ENCODE data around the gene HSF5.
"Not testable (repeated sequence)": the region's sequence is repeated elsewhere in the genome, so short reads cannot be mapped to it uniquely, and the experiment has no call there.

HSF5 gene

GRCh38 chr17:58515286-58515685 is 27.1 kb upstream of the HSF5 start:
- no peak for DNase-seq

DNA sequence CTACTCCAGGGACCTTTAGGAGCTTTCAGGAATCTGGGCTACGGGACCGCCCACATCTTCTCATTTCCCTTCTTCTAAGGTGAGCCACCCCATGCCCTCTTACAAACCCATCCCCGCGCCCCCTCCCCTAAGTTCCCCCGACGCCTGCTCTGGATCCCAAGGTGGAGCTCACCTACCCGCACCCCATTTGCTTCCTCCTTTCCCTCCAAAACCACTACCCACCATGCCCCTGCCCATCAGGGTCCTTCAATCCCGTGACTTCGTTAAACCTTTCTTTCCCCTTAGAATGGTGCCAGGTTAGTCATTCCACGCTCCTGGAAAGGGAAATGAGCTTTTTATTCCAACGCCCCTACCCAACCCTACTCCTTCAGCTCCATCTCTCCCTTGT is 26.6 kb upstream of the HSF5 start:
- DNase-seq, result no peak

- DNase-seq, result peak; percentile 68
These were observed 26.0 kb upstream of the HSF5 start, which contains the start of gene MTMR4 for GRCh38 chr17:58513965-58514769. TSS of gene MTMR4 (minus strand) at chr17:58514638. CDS start at chr17:58514407, 231 bp downstream.

DNA sequence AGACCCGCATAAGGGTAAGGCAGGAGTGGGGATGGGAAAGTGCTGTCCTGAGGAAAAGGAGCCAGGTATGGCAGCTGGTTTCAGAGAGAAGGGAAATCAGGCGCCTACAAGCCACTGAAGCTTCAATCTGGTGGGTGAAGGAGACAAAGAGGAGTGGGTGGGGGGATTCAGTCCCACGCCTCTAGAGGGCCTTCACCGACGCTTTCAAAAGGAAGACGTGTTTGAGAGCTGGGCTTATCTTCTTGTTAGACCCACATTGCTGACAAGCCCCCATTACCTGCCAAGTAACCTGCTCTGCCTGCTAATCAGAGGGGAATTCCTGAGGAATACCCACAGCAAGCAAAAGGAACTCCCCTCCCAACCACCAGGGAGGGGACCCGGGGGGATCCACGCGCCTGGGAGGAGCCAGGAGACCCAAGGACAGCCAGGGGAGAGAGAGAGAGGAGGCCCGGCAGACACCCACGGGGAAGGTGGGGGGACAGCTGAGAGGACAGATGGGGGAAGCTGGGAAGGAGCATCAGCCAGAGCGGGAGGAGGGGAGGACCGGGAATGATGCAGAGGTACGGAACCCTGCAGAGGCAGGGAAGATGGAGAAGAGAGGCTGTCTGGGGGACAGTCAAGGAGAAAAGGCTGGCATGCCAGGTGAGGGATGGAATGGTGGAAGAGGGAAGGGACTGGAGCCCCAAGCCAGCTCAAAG is 25.2 kb upstream of the HSF5 start:
- no peak for DNase-seq

- DNase-seq, result no peak
These were observed 21.9 kb upstream of the HSF5 start for GRCh38 chr17:58510075-58510474.

GRCh38 chr17:58508341-58509067 is 20.3 kb upstream of the HSF5 start:
- no peak for DNase-seq

DNA sequence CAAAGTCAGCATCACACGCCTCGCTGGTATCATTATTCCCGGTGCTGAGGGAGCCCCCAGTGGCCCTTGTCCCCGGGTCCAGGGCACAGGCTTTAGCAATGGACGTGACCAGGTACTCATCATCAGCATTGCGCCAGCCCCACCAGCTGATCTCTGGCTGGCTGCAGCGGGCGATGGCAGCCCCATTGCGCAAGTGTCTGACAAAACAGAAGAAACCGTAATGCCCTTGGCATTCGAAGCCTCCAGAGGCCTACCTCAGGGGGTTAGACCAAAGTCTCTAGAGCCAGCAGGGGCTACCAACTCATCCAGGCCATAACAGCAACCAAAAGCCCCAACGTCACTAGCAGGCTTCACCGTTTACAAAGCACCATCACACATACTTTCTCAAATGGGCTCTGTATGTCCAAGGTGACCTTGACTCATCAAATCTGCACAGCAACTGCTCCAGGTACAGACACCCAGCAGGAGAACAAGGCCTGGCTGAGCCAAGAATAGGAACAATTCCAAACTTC is 19.0 kb upstream of the HSF5 start:
- DNase-seq, result no peak

DNA sequence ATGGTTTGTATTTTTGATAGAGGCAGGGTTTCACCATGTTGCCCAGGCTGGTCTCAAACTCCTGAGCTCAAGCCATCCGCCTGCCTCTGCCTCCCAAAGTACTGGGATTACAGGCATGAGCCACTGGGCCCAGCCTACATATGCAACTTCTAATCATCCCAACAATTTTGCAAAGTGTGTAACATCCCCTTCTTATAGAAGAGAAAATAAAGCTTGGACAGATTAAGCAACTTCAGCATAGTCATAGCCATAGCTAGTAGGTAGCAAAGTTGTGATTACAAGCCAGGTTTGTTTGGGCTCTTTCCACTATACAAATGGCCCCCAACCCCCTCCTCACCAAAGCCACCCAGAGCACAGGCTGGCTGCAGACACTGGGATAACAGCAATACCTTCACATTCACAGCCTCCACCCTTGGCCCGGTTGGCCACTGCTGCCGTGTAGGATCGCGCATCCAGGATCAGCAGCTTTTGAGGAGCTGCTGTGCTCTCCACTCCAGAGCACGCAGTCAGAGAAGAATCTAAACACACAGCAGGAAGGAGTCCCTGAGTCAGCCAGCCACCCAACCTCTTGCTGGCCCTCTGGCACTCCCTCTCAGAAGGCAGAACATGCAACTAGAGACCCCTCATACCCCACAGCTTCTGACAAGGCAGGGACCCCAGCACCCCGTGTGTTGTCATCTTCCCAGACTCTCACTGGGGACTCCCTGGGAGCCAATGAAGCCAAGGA is 18.3 kb upstream of the HSF5 start:
- DNase-seq, result no peak

GRCh38 chr17:58504826-58505351 is 16.7 kb upstream of the HSF5 start:
- DNase-seq, result peak; percentile 48

- DNase-seq, result no peak
These were observed 15.7 kb upstream of the HSF5 start for GRCh38 chr17:58503866-58504265.

DNA sequence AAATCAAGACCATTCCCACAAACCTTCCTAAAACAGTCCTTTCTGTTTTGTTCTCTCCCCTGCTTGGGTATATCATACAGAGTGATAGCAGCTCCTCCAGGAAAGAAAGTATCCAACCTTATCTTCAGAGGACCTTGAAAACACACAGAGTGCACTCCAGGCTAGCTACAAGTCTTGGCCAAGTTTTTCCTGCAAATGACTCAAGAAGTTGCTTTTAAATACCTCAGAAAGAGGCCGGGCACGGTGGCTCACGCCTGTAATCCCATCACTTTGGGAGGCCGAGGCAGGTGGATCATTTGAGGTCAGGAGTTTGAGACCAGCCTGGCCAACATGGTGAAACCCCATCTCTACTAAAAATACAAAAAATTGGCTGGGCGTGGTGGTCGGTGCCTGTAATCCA is 14.9 kb upstream of the HSF5 start:
- not testable (repeated sequence) for DNase-seq

DNA sequence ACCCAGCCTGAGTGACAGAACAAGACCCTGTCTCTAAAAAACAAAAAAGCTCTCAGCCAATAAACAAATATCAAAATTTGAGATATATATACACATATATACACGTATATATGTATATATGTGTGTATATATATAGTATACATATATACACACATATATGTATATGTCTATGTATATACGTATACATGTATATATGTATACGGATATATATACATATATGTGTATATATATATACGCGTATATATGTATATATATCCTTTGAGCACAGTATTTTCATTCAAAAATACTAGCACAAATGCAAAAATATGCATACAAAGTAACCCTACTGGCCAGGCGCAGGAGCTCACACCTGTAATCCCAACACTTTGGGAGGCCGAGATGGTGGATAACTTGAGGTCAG is 13.2 kb upstream of the HSF5 start:
- DNase-seq, result no peak

- DNase-seq, result no peak
These were observed 10.1 kb upstream of the HSF5 start for GRCh38 chr17:58498177-58498828.

- no peak for DNase-seq
These were observed 5.3 kb upstream of the HSF5 start for GRCh38 chr17:58493506-58493905.

DNA sequence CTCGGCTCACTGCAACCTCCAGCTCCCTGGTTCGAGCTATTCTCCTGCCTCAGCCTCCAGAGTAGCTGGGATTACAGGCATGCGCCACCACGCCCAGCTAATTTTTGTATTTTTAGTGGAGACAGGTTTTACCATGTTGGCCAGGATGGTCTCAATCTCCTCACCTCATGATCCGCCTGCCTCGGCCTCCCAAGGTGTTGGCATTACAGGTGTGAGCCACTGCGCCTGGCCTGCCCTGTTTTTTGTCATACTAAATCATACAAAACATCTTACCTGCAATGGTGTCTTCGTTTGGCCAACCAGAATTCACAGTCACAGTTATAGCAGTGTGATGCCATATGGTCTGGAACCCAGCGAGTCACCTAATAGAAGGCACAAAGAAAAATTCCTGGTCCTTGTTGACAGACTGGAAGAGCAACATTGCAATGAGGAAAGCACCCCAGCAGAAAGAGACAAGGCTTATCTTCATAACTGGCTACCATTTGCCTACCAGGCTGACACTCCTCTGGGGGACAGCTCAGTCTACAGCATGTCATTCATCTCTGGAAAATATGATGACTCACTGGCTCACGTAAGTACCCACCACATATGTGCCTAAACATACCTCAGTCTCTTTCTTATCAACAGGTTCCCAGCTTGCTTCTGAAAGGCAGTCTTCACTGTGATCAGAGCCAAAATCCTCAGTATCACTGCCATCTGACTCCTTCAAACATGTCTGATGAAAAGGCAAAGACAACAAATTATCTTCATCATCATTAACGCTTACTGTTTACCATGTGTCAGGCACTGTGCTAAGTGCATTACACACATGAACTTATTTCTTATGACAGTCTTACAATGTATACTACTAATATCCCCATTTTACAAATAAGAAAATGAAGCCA is 4.3 kb upstream of the HSF5 start:
- no peak for DNase-seq

DNA sequence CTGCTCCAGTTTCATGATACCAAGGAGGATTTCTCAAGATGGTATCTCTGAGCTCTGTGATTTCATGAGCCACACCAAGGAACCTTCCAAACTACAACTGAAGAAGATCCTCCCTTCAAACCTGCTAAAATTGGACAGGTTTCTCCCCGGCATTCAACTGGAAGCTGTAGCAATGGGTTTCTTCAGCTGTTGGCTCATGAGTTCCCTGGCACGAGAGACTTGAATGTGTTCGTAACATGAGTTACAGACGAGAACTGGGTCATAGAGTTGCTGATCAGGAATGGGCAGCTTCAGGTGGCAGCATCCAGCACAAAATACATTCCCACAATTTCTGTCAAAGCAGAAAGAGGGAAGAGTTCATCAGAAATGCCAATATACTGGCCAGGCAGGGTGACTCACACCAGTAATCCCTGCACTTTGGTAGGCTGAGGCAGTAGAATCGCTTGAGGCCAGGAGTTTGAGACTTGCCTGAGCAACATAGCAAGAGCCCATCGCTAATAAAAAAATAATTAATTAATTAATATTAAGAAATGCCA is 3.4 kb upstream of the HSF5 start:
- DNase-seq, result no peak

GRCh38 chr17:58488428-58488890 is 251 bp upstream of the HSF5 start:
- DNase-seq, result no peak

DNA sequence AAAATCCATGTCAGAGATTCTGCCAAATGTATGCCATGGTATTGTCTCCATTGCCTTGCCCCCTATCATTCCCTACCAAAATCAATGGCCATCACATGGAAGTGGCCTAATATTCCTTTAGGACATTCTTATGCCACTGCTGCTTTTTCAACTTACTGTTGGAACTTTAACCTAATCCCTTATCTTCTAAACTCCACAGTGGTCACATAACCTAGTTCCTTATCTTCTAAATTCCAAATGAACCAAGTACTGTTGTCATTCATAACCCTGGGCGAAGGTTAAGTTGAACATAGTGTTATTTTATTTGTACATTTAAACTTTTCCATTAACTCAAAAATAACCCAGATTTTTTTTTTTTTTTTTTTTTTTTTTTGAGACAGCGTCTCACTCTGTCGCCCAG is 3.6 kb downstream of the HSF5 start:
- no peak for DNase-seq

GRCh38 chr17:58481798-58482197 is 6.4 kb downstream of the HSF5 start:
- not testable (repeated sequence) for DNase-seq

DNA sequence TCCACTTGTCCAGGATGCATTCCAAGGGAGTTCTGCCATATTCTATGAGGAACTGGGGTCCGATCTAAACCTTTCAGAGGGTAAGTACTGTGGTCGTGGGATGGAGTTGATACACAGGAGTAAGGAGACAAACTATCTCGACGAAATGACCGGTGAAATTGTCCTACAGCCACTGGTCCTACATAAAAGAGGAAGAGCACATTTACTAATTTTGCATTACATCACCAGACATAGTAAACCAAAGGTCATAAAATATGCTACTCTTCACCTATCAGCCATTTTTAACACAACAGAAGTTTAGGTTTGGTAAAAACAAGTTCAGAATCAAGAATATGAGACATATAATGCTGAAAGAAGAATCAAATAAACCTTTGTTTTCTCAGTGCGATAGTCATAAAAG is 8.1 kb downstream of the HSF5 start:
- no peak for DNase-seq

DNA sequence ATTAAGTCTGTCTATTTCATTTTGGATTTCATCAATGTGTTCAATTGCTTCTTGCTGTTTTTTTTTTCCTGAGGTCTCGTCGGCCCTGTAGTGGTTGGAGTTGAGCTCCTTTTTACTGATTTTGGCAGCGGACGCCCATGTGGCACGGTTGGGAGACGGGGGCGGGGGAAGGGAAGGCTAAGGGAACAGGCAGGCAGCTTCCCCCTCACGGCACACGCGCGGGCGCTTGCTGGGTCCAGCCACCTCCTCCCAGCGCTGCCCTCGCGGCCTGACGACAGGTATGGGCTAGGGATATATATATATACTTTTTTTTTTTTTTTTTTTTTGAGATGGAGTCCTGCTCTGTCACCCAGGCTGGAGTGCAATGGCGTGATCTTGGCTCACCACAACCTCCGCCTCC is 11.4 kb downstream of the HSF5 start:
- DNase-seq, result no peak
